Measurements from ENCODE around the gene ZBED5. TPM values are rescaled to one million over a fixed set of nuclear protein-coding genes. Genes with fewer than 3 reads are reported as not detected.

ZBED5 gene
- total and polyA plus RNA-seq, 9 of the 15 experiments (the other 6 are each of a cell fraction or from before 2014, with no cell fraction given) = 12.4 to 70.7 (median 26.8) TPM

- TF ChIP-seq HBP1 (CRISPR knock-in tag; IDR thresholded peaks at IDR 0.05) (no peak), ZNF175 (CRISPR knock-in tag; IDR thresholded peaks at IDR 0.05; ENCODE audit: low read depth) (no peak), AFF1 (IDR thresholded peaks at IDR 0.05; ENCODE audit: low read depth in 1 of 2, partially characterized antibody in 2 of 2) (peak in 1 of 2 experiments; percentile 95), ARID2 (IDR thresholded peaks at IDR 0.05) (0 out of 2 replicates have a peak, but pooled peaks have one; percentile 15), ZNF449 (CRISPR knock-in tag; IDR thresholded peaks at IDR 0.05) (no peak), SPI1 (IDR thresholded peaks at IDR 0.05; ENCODE audit: borderline replicate concordance, low read depth, low read length) (no peak), E2F1 (CRISPR knock-in tag; IDR thresholded peaks at IDR 0.05) (no peak), HDAC1 (IDR thresholded peaks at IDR 0.05) (0 out of 4 replicates have a peak, but pooled peaks of 1 of the 2 experiments have one; percentile 22), CBFB (CRISPR knock-in tag; IDR thresholded peaks at IDR 0.05) (no peak), CBX3 (IDR thresholded peaks at IDR 0.05; ENCODE audit: borderline replicate concordance in 1 of 2, low read length in 2 of 2) (peak in 1 of 2 experiments; percentile 33; a peak in 1 of 3 replicates), ZNF507 (tag; conservative IDR thresholded peaks at IDR 0.05) (peak; percentile 99), TBP (optimal IDR thresholded peaks at IDR 0.05; ENCODE audit: low read depth, low read length) (no peak), ZNF512 (tag; IDR thresholded peaks at IDR 0.05) (peak; percentile 93), E2F4 (CRISPR knock-in tag; IDR thresholded peaks at IDR 0.05; ENCODE audit: low read depth) (no peak), NCOA2 (IDR thresholded peaks at IDR 0.05; ENCODE audit: partially characterized antibody in 2 of 2) (no peak)
Measured at GRCh38 chr11:10865837-10866270, 8.0 kb upstream of the ZBED5 start (continued).
